Mesenchymal stem cell (in vitro differentiated cells and primary cell): ENCODE measurements around the gene KPNA1. TPM values are rescaled to one million over a fixed set of nuclear protein-coding genes. Genes with fewer than 3 reads are reported as not detected.

ENCODE experiments used
- DNase-seq: peaks from one replicate; pipeline ENCODE4 v3.0.0-alpha.2; 2013
- H2AFZ ChIP-seq: one replicate; pipeline ENCODE4 v1.6.1; 2013; ENCODE audit warnings: low read depth, mild to moderate bottlenecking, control low read depth, inconsistent platforms, low read length, moderate library complexity
- H2AK5ac ChIP-seq: 2 replicates; pipeline ENCODE4 v1.6.1; 2013; ENCODE audit warnings: low read length, moderate library complexity, mild to moderate bottlenecking, inconsistent platforms; ENCODE audit not compliant: severe bottlenecking
- H2BK120ac ChIP-seq: one replicate; pipeline ENCODE4 v1.6.1; 2013; ENCODE audit warnings: low read depth, mild to moderate bottlenecking, inconsistent platforms, low read length, moderate library complexity
- H2BK12ac ChIP-seq, 2 experiments: one replicate each; pipeline ENCODE4 v1.6.1; 2013; ENCODE audit warnings: inconsistent platforms in 2 of 2, low read length in 2 of 2, mild to moderate bottlenecking in 2 of 2, moderate library complexity in 2 of 2, control low read depth in 1 of 2
- H2BK15ac ChIP-seq: one replicate; pipeline ENCODE4 v1.6.1; 2013; ENCODE audit warnings: mild to moderate bottlenecking, low read depth, inconsistent platforms; ENCODE audit not compliant: poor library complexity, severe bottlenecking
- H2BK5ac ChIP-seq: 2 replicates; pipeline ENCODE4 v1.6.1; 2013; ENCODE audit warnings: low read depth, mild to moderate bottlenecking, low read length, control low read depth, inconsistent platforms; ENCODE audit not compliant: poor library complexity, severe bottlenecking
- H3K14ac ChIP-seq, 2 experiments: one replicate each; pipeline ENCODE4 v1.6.1; 2013; ENCODE audit warnings: inconsistent platforms in 2 of 2, low read length in 2 of 2, control low read depth in 1 of 2, mild to moderate bottlenecking in 1 of 2, moderate library complexity in 1 of 2
- H3K18ac ChIP-seq, 2 experiments: one replicate each; pipeline ENCODE4 v1.6.1; 2013; ENCODE audit warnings: inconsistent platforms in 2 of 2, low read length in 2 of 2, control low read depth in 1 of 2, low read depth in 1 of 2, mild to moderate bottlenecking in 1 of 2
- H3K23ac ChIP-seq, 2 experiments: one replicate each; pipeline ENCODE4 v1.6.1; 2013; ENCODE audit warnings: inconsistent platforms in 2 of 2, low read length in 2 of 2, mild to moderate bottlenecking in 2 of 2, moderate library complexity in 2 of 2, control low read depth in 1 of 2
- H3K27ac ChIP-seq: 2 replicates; pipeline ENCODE4 v1.5.1; 2013; ENCODE audit warnings: mild to moderate bottlenecking, moderate library complexity, low read length, control low read depth, inconsistent platforms; ENCODE audit not compliant: poor library complexity, severe bottlenecking
- H3K27me3 ChIP-seq, 2 experiments: 2 replicates each; pipeline versions ENCODE4 v1.6.1 to v1.7.0; 2013; ENCODE audit warnings: low read length in 2 of 2, mild to moderate bottlenecking in 2 of 2, moderate library complexity in 2 of 2, control low read depth in 1 of 2, inconsistent platforms in 1 of 2; ENCODE audit not compliant: control insufficient read depth in 1 of 2, insufficient read depth in 1 of 2
- H3K36me3 ChIP-seq, 2 experiments: 2 replicates each; pipeline versions ENCODE4 v1.6.1 to v1.7.0; 2013; ENCODE audit warnings: low read length in 2 of 2, control low read depth in 1 of 2, inconsistent platforms in 1 of 2, low read depth in 1 of 2, mild to moderate bottlenecking in 1 of 2; ENCODE audit not compliant: insufficient read depth in 2 of 2, control insufficient read depth in 1 of 2
- H3K4ac ChIP-seq, 2 experiments: one replicate each; pipeline ENCODE4 v1.6.1; 2013; ENCODE audit warnings: inconsistent platforms in 2 of 2, low read length in 2 of 2, mild to moderate bottlenecking in 2 of 2, moderate library complexity in 2 of 2, control low read depth in 1 of 2, low read depth in 1 of 2
- H3K4me1 ChIP-seq: 2 replicates; pipeline ENCODE4 v1.6.1; 2013; ENCODE audit warnings: low read depth, low read length, control low read depth; ENCODE audit not compliant: control insufficient read depth, insufficient read depth
- H3K4me2 ChIP-seq: 2 replicates; pipeline ENCODE4 v1.6.1; 2013; ENCODE audit warnings: low read length, mild to moderate bottlenecking, inconsistent platforms; ENCODE audit not compliant: poor library complexity, severe bottlenecking
- H3K4me3 ChIP-seq, 2 experiments: 2 replicates each; pipeline versions ENCODE4 v1.5.1 to v1.7.0; 2013; ENCODE audit warnings: low read length in 2 of 2, mild to moderate bottlenecking in 2 of 2, control low read depth in 1 of 2, low read depth in 1 of 2; ENCODE audit not compliant: insufficient read depth in 1 of 2
- H3K79me1 ChIP-seq: replicated peaks from 2 replicates; pipeline ENCODE4 v1.6.1; 2013; ENCODE audit warnings: mild to moderate bottlenecking, control low read depth, low read length, inconsistent platforms; ENCODE audit not compliant: poor library complexity, severe bottlenecking
- H3K9ac ChIP-seq: 2 replicates; pipeline ENCODE4 v1.7.0; 2013; ENCODE audit warnings: mild to moderate bottlenecking, low read length, moderate library complexity
- H3K9me3 ChIP-seq: 2 replicates; pipeline ENCODE4 v1.7.0; 2013; ENCODE audit warnings: mild to moderate bottlenecking, low read length; ENCODE audit not compliant: control insufficient read depth
- H4K8ac ChIP-seq: one replicate; pipeline ENCODE4 v1.6.1; 2013; ENCODE audit warnings: inconsistent platforms, mild to moderate bottlenecking, low read length, moderate library complexity
- H4K91ac ChIP-seq: one replicate; pipeline ENCODE4 v1.6.1; 2013; ENCODE audit warnings: mild to moderate bottlenecking, low read length, inconsistent platforms
- WGBS: methylation state at CpG from one replicate; pipeline ENCODE4 v1.1.7; 2013; ENCODE audit warnings: mixed read lengths; 5-methylcytosine and 5-hydroxymethylcytosine counted together
- polyA plus RNA-seq, 2 experiments: library from polyadenylated mRNA; stranded (reverse); fragments of 200-250 nt; gene quantifications; one replicate each; pipeline ENCODE4 v1.2.3, GENCODE V29; 2013

KPNA1 gene
- polyA plus RNA-seq (2013, experiment 1 of 2): 43.4 TPM
- 46.6 TPM for polyA plus RNA-seq (2013, experiment 2 of 2)

DNA sequence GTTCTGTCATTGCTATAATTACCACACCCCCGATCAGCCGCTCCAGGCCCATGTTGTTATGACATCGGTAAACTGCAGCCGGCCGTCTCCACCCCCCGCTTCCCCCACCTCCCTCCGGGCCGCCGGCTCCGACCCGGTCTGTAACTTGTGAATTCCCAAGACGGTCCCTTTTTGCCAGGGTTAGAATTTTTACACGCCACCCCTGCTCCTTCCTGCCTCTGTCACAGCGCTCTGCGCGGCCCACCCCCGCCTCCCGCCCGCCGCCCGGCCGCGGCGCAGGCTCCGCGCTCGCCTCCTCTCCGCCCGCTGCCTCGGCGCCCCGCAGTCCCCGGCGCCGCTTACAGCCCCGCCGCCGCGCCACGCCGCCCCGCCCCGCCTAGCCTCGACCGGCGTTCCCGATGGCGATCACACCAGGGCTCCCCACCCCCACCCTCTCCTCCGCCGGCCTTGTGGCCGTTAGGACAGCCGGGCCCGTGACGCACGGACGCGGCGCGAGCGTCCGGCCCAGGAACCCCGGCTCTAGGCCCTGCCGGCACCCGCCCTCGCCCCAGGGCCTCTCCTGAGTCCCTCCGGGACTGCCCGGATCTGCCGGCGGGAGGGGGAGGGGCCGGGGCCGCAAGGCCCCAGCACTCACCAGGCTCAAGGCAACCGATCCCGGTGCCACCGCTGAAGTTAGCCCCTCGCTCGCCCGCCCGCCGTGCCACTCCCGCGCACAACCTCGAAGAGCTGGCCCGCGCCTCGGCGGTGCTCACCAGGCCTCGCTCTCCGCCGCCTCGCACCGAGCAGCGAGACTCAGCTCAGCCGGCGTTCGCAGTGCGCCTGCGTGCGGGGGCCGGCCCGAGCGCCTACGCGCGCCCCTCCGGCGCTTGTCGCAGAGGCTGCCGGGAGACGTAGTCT lies at the start of gene KPNA1:
TSS of gene KPNA1 (minus strand) at position 817 of the 897 bp plus-strand sequence. CDS start 18,374 bp downstream, outside the sequence.
- peak within 1 kb of the TSS; percentile 90 for H4K8ac ChIP-seq
- H2AK5ac ChIP-seq: no peak within 1 kb of the TSS
- H3K4ac ChIP-seq: peak within 1 kb of the TSS; percentile 80 to 98
- peak within 1 kb of the TSS; percentile 83 for H2BK15ac ChIP-seq
- H3K23ac ChIP-seq: peak within 1 kb of the TSS in 1 of 2 experiments; percentile 78
- peak within 1 kb of the TSS; percentile 89 to 99 for H3K18ac ChIP-seq
- H3K27ac ChIP-seq: peak within 1 kb of the TSS; percentile 74
- H3K79me1 ChIP-seq: no peaks in the 10 kb centered on the region
- peak within 1 kb of the TSS; percentile 90 for H2AFZ ChIP-seq
- peak within 1 kb of the TSS; percentile 92 for H4K91ac ChIP-seq
- no peaks in the 10 kb centered on the region for H3K9me3 ChIP-seq
- peak within 1 kb of the TSS; percentile 57 to 99 for H3K14ac ChIP-seq
- under 1% methylated on average over 78 of the region's 109 CpGs for WGBS
- H3K4me2 ChIP-seq: peak within 1 kb of the TSS; percentile 79
- peak; percentile 90 for DNase-seq
- H3K9ac ChIP-seq: peak within 1 kb of the TSS; percentile 95
- H2BK120ac ChIP-seq: peak within 1 kb of the TSS; percentile 92
- H3K36me3 ChIP-seq: no peaks in the 10 kb centered on the region
- H2BK5ac ChIP-seq: peak within 1 kb of the TSS; percentile 89
- H2BK12ac ChIP-seq: no peak within 1 kb of the TSS
- no peaks in the 10 kb centered on the region for H3K27me3 ChIP-seq
- H3K4me3 ChIP-seq: peak within 1 kb of the TSS; percentile 91 to 95
- H3K4me1 ChIP-seq: peaks cover 3% of the 10 kb centered on the region

DNA sequence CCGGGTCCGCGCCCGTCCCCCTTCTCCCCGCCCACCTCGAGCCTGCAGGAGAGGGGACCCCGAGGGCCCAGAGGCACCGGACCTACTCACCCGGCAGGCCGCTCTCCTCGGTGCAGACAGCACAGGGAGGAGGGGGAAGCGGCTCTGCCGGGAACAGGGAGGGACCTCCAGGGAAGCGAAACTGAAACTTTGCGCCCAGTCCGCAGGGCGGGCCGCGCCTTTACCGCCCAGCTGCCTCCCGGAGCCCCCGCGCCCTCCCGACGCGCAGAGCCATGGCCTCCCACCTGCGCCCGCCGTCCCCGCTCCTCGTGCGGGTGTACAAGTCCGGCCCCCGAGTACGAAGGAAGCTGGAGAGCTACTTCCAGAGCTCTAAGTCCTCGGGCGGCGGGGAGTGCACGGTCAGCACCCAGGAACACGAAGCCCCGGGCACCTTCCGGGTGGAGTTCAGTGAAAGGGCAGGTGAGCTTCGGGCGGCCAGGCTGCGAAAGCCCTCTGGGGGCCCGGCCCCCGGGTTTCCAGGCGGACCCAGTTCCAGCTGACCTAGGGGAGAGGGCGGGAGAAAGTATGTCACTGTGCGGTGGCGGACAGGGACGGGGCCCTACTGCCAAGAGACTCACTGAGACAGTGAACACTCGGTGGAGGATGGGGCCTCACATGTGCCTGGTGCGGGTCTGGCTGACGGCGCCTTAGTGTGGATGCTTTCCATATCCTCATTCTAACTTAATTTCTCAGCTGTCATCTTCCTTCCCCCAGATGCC lies 49.6 kb upstream of the KPNA1 start, which contains the start of the genes DTX3L and PARP9:
TSS of gene DTX3L (plus strand) at position 184 of the 758 bp plus-strand sequence. CDS start at position 273, 89 bp downstream.
TSS of gene PARP9 (minus strand) at position 146 of the 758 bp plus-strand sequence. CDS start 4,680 bp downstream, outside the sequence.
- DNase-seq: peak; percentile 88
- peak within 1 kb of the TSS; percentile 96 for H2BK15ac ChIP-seq
- under 1% methylated on average over 51 of the region's 56 CpGs for WGBS

GRCh38 chr3:122563717-122564025 lies 48.9 kb upstream of the KPNA1 start:
- Histone ChIP-seq H2BK5ac (no peak overlapping the region), H3K14ac (no peak overlapping the region), H2BK12ac (peak overlapping the region in 1 of 2 experiments; percentile 51), H3K27me3 (no peaks in the 10 kb centered on the region), H3K9me3 (no peaks in the 10 kb centered on the region), H2AK5ac (no peak overlapping the region), H3K18ac (peak overlapping the region in 1 of 2 experiments; percentile 26), H4K91ac (peak overlapping the region; percentile 65), H4K8ac (peak overlapping the region; percentile 71), H2AFZ (no peak overlapping the region), H2BK120ac (no peak overlapping the region), H3K36me3 (peaks cover 7 to 43% of the 10 kb centered on the region in 2 experiments), H3K4me3 (peak overlapping the region in 1 of 2 experiments; percentile 97), H3K23ac (no peak overlapping the region), H3K4me1 (peaks cover 6% of the 10 kb centered on the region), H2BK15ac (peak overlapping the region; percentile 77), H3K4me2 (peak overlapping the region; percentile 78), H3K27ac (peak overlapping the region; percentile 22), H3K79me1 (peaks cover 17% of the 10 kb centered on the region), H3K4ac (peak overlapping the region; percentile 42 to 59), H3K9ac (peak overlapping the region; percentile 96)
- 100% methylated on average over 3 of the region's 5 CpGs for WGBS
- DNase-seq: peak; percentile 37

More for the DNA sequence above, 49.6 kb upstream of the KPNA1 start, which contains the start of the genes DTX3L and PARP9:
- H3K4me3 ChIP-seq: peak within 1 kb of the TSS; percentile 73 to 97
- peaks cover 6% of the 10 kb centered on the region for H3K4me1 ChIP-seq
- H3K36me3 ChIP-seq: peaks cover 7 to 43% of the 10 kb centered on the region in 2 experiments
- peak within 1 kb of the TSS; percentile 39 for H3K27ac ChIP-seq
- peak within 1 kb of the TSS; percentile 92 to 97 for H3K18ac ChIP-seq
- H3K4me2 ChIP-seq: peak within 1 kb of the TSS; percentile 78
- H4K8ac ChIP-seq: peak within 1 kb of the TSS; percentile 89
- peak within 1 kb of the TSS; percentile 96 for H3K9ac ChIP-seq
- H3K27me3 ChIP-seq: no peaks in the 10 kb centered on the region
- H3K79me1 ChIP-seq: peaks cover 17% of the 10 kb centered on the region
- peak within 1 kb of the TSS; percentile 88 for H2BK120ac ChIP-seq
- peak within 1 kb of the TSS in 1 of 2 experiments; percentile 23 for H3K23ac ChIP-seq
- H3K9me3 ChIP-seq: no peaks in the 10 kb centered on the region
- H4K91ac ChIP-seq: peak within 1 kb of the TSS; percentile 65
- H2BK5ac ChIP-seq: peak within 1 kb of the TSS; percentile 36
- H2AFZ ChIP-seq: peak within 1 kb of the TSS; percentile 79
- H2BK12ac ChIP-seq: peak within 1 kb of the TSS in 1 of 2 experiments; percentile 51
- no peak within 1 kb of the TSS for H3K14ac ChIP-seq
- H3K4ac ChIP-seq: peak within 1 kb of the TSS; percentile 86 to 91
- H2AK5ac ChIP-seq: no peak within 1 kb of the TSS
